NCI-H1105 treated with DMSO at 0.1 percent for 48 hours (cell line): ENCODE data around the gene FCRL5.
A peak's percentile ranks its signal among the peaks of the same experiment; 100 is the strongest.

Experiments used
- DNase-seq: peaks from one replicate; lab custom pipeline; 2025; lab: John Stamatoyannopoulos, UW

FCRL5 gene

GRCh38 chr1:157523774-157524493 lies 28.4 kb downstream of the FCRL5 start:
- no peak for DNase-seq

- DNase-seq = no peak
These were observed 31.3 kb downstream of the FCRL5 start for GRCh38 chr1:157521056-157521455.

GRCh38 chr1:157520386-157520935 lies 31.9 kb downstream of the FCRL5 start:
- DNase-seq = no peak

- no peak for DNase-seq
These were observed 32.9 kb downstream of the FCRL5 start for GRCh38 chr1:157519451-157519850.

GRCh38 chr1:157517016-157517415 lies 35.3 kb downstream of the FCRL5 start:
- no peak for DNase-seq

GRCh38 chr1:157515709-157516108 lies 36.6 kb downstream of the FCRL5 start:
- no peak for DNase-seq

- DNase-seq = no peak
These were observed 37.2 kb downstream of the FCRL5 start for GRCh38 chr1:157515141-157515540.

GRCh38 chr1:157512036-157512969 lies 40.0 kb downstream of the FCRL5 start:
- no peak for DNase-seq

- no peak for DNase-seq
These were observed 42.6 kb downstream of the FCRL5 start for GRCh38 chr1:157509546-157510232.

- peak; percentile 36 for DNase-seq
These were observed 46.6 kb downstream of the FCRL5 start for GRCh38 chr1:157505481-157506272.

- no peak for DNase-seq
These were observed 47.7 kb downstream of the FCRL5 start for GRCh38 chr1:157504646-157505045.

GRCh38 chr1:157499521-157499920 lies 52.8 kb downstream of the FCRL5 start:
- no peak for DNase-seq

- no peak for DNase-seq
These were observed 53.6 kb downstream of the FCRL5 start for GRCh38 chr1:157498736-157499090.

- no peak for DNase-seq
These were observed 54.2 kb downstream of the FCRL5 start for GRCh38 chr1:157497987-157498735.

- no peak for DNase-seq
These were observed 55.0 kb downstream of the FCRL5 start for GRCh38 chr1:157497284-157497683.

GRCh38 chr1:157496121-157496526 lies 56.2 kb downstream of the FCRL5 start:
- DNase-seq = peak; percentile 37

- peak; percentile 14 for DNase-seq
These were observed 57.0 kb downstream of the FCRL5 start for GRCh38 chr1:157495285-157495684.

- DNase-seq = no peak
These were observed 58.2 kb downstream of the FCRL5 start for GRCh38 chr1:157494093-157494492.

- DNase-seq = peak; percentile 41
These were observed 61.7 kb downstream of the FCRL5 start for GRCh38 chr1:157490467-157491165.

- DNase-seq = no peak
These were observed 64.2 kb downstream of the FCRL5 start for GRCh38 chr1:157488156-157488555.
